Astrocyte (in vitro differentiated cells and primary cell): ENCODE results near the gene MXD3.

Experiments
- CTCF ChIP-seq: IDR thresholded peaks from 2 replicates; pipeline ENCODE4 v1.5.1; 2011; ENCODE audit warnings: low read depth, mild to moderate bottlenecking, inconsistent platforms, low read length, moderate library complexity; ENCODE audit not compliant: insufficient read depth
- EZH2 ChIP-seq: IDR thresholded peaks from 2 replicates; pipeline ENCODE4 v1.6.1; 2012; ENCODE audit warnings: mild to moderate bottlenecking, low read length, inconsistent platforms; ENCODE audit not compliant: insufficient read depth

- TF ChIP-seq CTCF (no peak), EZH2 (no peak)
These were observed 48.2 kb upstream of the MXD3 start for GRCh38 chr5:177359860-177360259.
